Left ventricle myocardium inferior (tissue), 1 donor: Measurements from ENCODE around the gene MAEA. TPM values are rescaled to one million over a fixed set of nuclear protein-coding genes. Genes with fewer than 3 reads are reported as not detected.

Experiments used
- DNase-seq: peaks from one replicate; pipeline ENCODE4 v3.0.0-alpha.2; 2020
- H3K27ac ChIP-seq: fragments of 200-600 bp; replicated peaks from 2 replicates; pipeline ENCODE4 v1.8.0; 2021
- H3K27me3 ChIP-seq: fragments of 200-600 bp; 2 replicates; pipeline ENCODE4 v1.8.0; 2021; ENCODE audit warnings: low read depth
- H3K36me3 ChIP-seq: fragments of 200-600 bp; 2 replicates; pipeline ENCODE4 v1.8.0; 2021
- H3K4me1 ChIP-seq: fragments of 200-600 bp; 2 replicates; pipeline ENCODE4 v1.8.0; 2021
- H3K4me3 ChIP-seq: fragments of 200-600 bp; 2 replicates; pipeline ENCODE4 v1.8.0; 2021; ENCODE audit warnings: mild to moderate bottlenecking, moderate library complexity
- H3K9me3 ChIP-seq: fragments of 200-600 bp; replicated peaks from 2 replicates; pipeline ENCODE4 v1.8.0; 2021
- CTCF ChIP-seq: fragments of 200-600 bp; IDR thresholded peaks from 2 replicates; pipeline ENCODE4 v1.8.0; 2021; ENCODE audit warnings: antibody characterized with exemption, mild to moderate bottlenecking, borderline replicate concordance
- intact Hi-C: fragments of 100-400 bp; cut with micrococcal nuclease; formaldehyde crosslinking; loops from one replicate; pipeline ENCODE4 v1.11.0; 2022
- total RNA-seq: library from RNA; stranded (reverse); fragmentation: NEBNext Ultra II Directional; extraction: Animal tissue kit (Norgen Biotek cat#: 25700); gene quantifications from one replicate; pipeline ENCODE4 v1.2.1, GENCODE V29; 2021
- donor health status: DM: no; HTN: yes; CAD: no; lungs with severe emphysema.

The MAEA gene
- total RNA-seq, 1 donor from 2014 or later, result 49.5 TPM

GRCh38 chr4:1299301-1299860, 9.7 kb downstream of the MAEA start:
- intact Hi-C loops, result no loop called here
- TF ChIP-seq CTCF, result no peak
- H3K27me3 ChIP-seq, result no peaks in the 10 kb centered on the region
- H3K4me3 ChIP-seq, result no peak overlapping the region
- no peak for DNase-seq
- peaks cover 55% of the 10 kb centered on the region for H3K4me1 ChIP-seq
- peaks cover 48% of the 10 kb centered on the region for H3K36me3 ChIP-seq
- no peak overlapping the region for H3K27ac ChIP-seq
- H3K9me3 ChIP-seq, result no peaks in the 10 kb centered on the region

- intact Hi-C loops, result no loop called here
- H3K4me1 ChIP-seq, result peaks cover 43% of the 10 kb centered on the region
- no peaks in the 10 kb centered on the region for H3K9me3 ChIP-seq
- H3K36me3 ChIP-seq, result peaks cover 48% of the 10 kb centered on the region
- peak overlapping the region; percentile 46 for H3K27ac ChIP-seq
- TF ChIP-seq CTCF, result no peak
- DNase-seq, result no peak
- no peak overlapping the region for H3K4me3 ChIP-seq
- H3K27me3 ChIP-seq, result no peaks in the 10 kb centered on the region
These were observed 11.1 kb downstream of the MAEA start for GRCh38 chr4:1300466-1301455.

- Histone ChIP-seq H3K36me3 (peaks cover 42% of the 10 kb centered on the region), H3K4me3 (no peak overlapping the region), H3K4me1 (peaks cover 33% of the 10 kb centered on the region), H3K9me3 (no peaks in the 10 kb centered on the region), H3K27ac (no peak overlapping the region), H3K27me3 (no peaks in the 10 kb centered on the region)
- intact Hi-C loops, result no loop called here
- no peak for TF ChIP-seq CTCF
- no peak for DNase-seq
These were observed 12.5 kb downstream of the MAEA start for GRCh38 chr4:1302159-1302558.

GRCh38 chr4:1305261-1305711, 15.6 kb downstream of the MAEA start:
- TF ChIP-seq CTCF, result no peak
- Histone ChIP-seq H3K27me3 (no peaks in the 10 kb centered on the region), H3K36me3 (peaks cover 12% of the 10 kb centered on the region), H3K27ac (no peak overlapping the region), H3K4me1 (peaks cover 37% of the 10 kb centered on the region), H3K9me3 (no peaks in the 10 kb centered on the region), H3K4me3 (no peak overlapping the region)
- intact Hi-C loops, result no loop called here
- DNase-seq, result no peak

GRCh38 chr4:1305781-1306455, 16.2 kb downstream of the MAEA start:
- H3K36me3 ChIP-seq, result peaks cover 5% of the 10 kb centered on the region
- no peak for DNase-seq
- H3K27me3 ChIP-seq, result no peaks in the 10 kb centered on the region
- H3K27ac ChIP-seq, result no peak overlapping the region
- no peaks in the 10 kb centered on the region for H3K9me3 ChIP-seq
- H3K4me1 ChIP-seq, result peaks cover 37% of the 10 kb centered on the region
- no peak for TF ChIP-seq CTCF
- intact Hi-C loops, result no loop called here
- no peak overlapping the region for H3K4me3 ChIP-seq
